Lung (tissue), 12 donors: ENCODE data around the gene ZNF536. TPM values are rescaled to one million over a fixed set of nuclear protein-coding genes. Genes with fewer than 3 reads are reported as not detected.
A peak's percentile ranks its signal among the peaks of the same experiment; 100 is the strongest.

ENCODE experiments used
- ATAC-seq: fragments of 200-7000 bp; cut with Tn5 transposase; one replicate; pipeline ENCODE4 v1.9.1; 2020; ENCODE audit warnings: moderate number of reproducible peaks; ENCODE audit not compliant: insufficient read depth, low FRiP score
- DNase-seq, 3 donors: peaks; one replicate each; pipeline ENCODE4 v3.0.0-alpha.2; 2013 to 2017
- H3K27ac ChIP-seq, 2 donors: one replicate each; pipeline ENCODE4 v1.5.1; 2013; ENCODE audit warnings: mild to moderate bottlenecking in 2 of 2, moderate library complexity in 2 of 2, control low read depth in 1 of 2, inconsistent platforms in 1 of 2, low read depth in 1 of 2, low read length in 1 of 2
- H3K27me3 ChIP-seq, 3 donors: one replicate each; pipeline ENCODE4 v1.5.1; 2013; ENCODE audit warnings: low read length in 2 of 3; ENCODE audit not compliant: control insufficient read depth in 3 of 3, insufficient read depth in 3 of 3
- H3K36me3 ChIP-seq, 4 donors: one replicate each; pipeline ENCODE4 v1.5.1; 2013; ENCODE audit warnings: low read length in 4 of 4, mild to moderate bottlenecking in 1 of 4, moderate library complexity in 1 of 4; ENCODE audit not compliant: control insufficient read depth in 4 of 4, insufficient read depth in 4 of 4
- H3K4me1 ChIP-seq, 5 donors: one replicate each; pipeline ENCODE4 v1.5.1; 2013; ENCODE audit warnings: low read length in 5 of 5, mild to moderate bottlenecking in 2 of 5, moderate library complexity in 1 of 5; ENCODE audit not compliant: control insufficient read depth in 5 of 5, insufficient read depth in 5 of 5
- H3K4me3 ChIP-seq: one replicate; pipeline ENCODE4 v1.5.1; 2013; ENCODE audit warnings: mild to moderate bottlenecking, control low read depth, moderate library complexity
- H3K9ac ChIP-seq, 2 donors: one replicate each; pipeline ENCODE4 v1.5.1; 2013; ENCODE audit warnings: low read length in 2 of 2, control low read depth in 1 of 2; ENCODE audit not compliant: insufficient read depth in 1 of 2
- H3K9me3 ChIP-seq, 4 donors: one replicate each; pipeline ENCODE4 v1.5.1; 2013; ENCODE audit warnings: low read length in 3 of 4, mild to moderate bottlenecking in 1 of 4, moderate library complexity in 1 of 4; ENCODE audit not compliant: control insufficient read depth in 4 of 4, insufficient read depth in 3 of 4
- CTCF ChIP-seq: IDR thresholded peaks from 2 replicates; pipeline ENCODE4 v1.5.1; 2012; ENCODE audit warnings: mild to moderate bottlenecking; ENCODE audit errors: control extremely low read depth, extremely low read depth
- WGBS, 2 donors: extraction: QIAGEN DNeasy Blood & Tissue Kit; methylation state at CpG; one replicate each; pipeline ENCODE4 v1.1.7; 2013; 5-methylcytosine and 5-hydroxymethylcytosine counted together
- polyA plus RNA-seq, 2 donors: library from polyadenylated mRNA; stranded (reverse); fragments of 200-250 nt; gene quantifications; one replicate each; pipeline ENCODE4 v1.2.1, GENCODE V29; 2013
- total RNA-seq, 2 donors: library from RNA; depleted of rRNA in 1 of 2; stranded (reverse); fragments of >200 nt in 1 of 2; gene quantifications; one replicate each; pipeline ENCODE4 v1.2.1, GENCODE V29; 2014 to 2021
- donor health status: control.
- donor health status: control.
- donor health status: Bipolar disorder and iron deficiency.
- donor health status: healthy.
- donor health status: DM: yes; HTN: yes; CAD: no.

ZNF536 gene
- total and polyA plus RNA-seq, 4 donors: 0.07 to 5.6 (median 0.21) TPM

- WGBS, 2 donors: 85% methylated on average over 7 of the region's 7 CpGs
- Histone ChIP-seq H3K4me1 (peaks cover 0 to 10% (median 2%) of the 10 kb centered on the region in 5 donors), H3K9ac (no peak overlapping the region), H3K27me3 (no peaks in the 10 kb centered on the region), H3K36me3 (no peaks in the 10 kb centered on the region), H3K27ac (no peak overlapping the region), H3K9me3 (no peaks in the 10 kb centered on the region), H3K4me3 (no peak overlapping the region)
- DNase-seq (no peak), ATAC-seq (no peak)
- no peak for TF ChIP-seq CTCF
Measured at GRCh38 chr19:30324982-30325381, 47.2 kb upstream of the ZNF536 start.

GRCh38 chr19:30325676-30326392 lies 46.4 kb upstream of the ZNF536 start:
- peak overlapping the region in 1 of 2 donors; percentile 8 for H3K9ac ChIP-seq
- ATAC-seq: no peak
- no peak for TF ChIP-seq CTCF

GRCh38 chr19:30326393-30326710 lies 45.8 kb upstream of the ZNF536 start:
- ATAC-seq (no peak), DNase-seq (no peak)
- Histone ChIP-seq H3K36me3 (no peaks in the 10 kb centered on the region), H3K9ac (peak overlapping the region in 1 of 2 donors; percentile 8), H3K27ac (no peak overlapping the region), H3K4me1 (peaks cover 0 to 10% (median 0%) of the 10 kb centered on the region in 5 donors), H3K27me3 (no peaks in the 10 kb centered on the region), H3K4me3 (no peak overlapping the region), H3K9me3 (no peaks in the 10 kb centered on the region)
- 74 to 81% methylated on average over 11 of the region's 11 CpGs for WGBS, 2 donors
- TF ChIP-seq CTCF: no peak

More at GRCh38 chr19:30325676-30326392, 46.4 kb upstream of the ZNF536 start:
- no peak overlapping the region for H3K4me3 ChIP-seq
- 67 to 76% methylated on average over 12 of the region's 12 CpGs for WGBS, 2 donors
- H3K27me3 ChIP-seq: no peaks in the 10 kb centered on the region
- no peak for DNase-seq
- no peak overlapping the region for H3K27ac ChIP-seq
- H3K9me3 ChIP-seq: no peaks in the 10 kb centered on the region
- H3K36me3 ChIP-seq: no peaks in the 10 kb centered on the region
- peaks cover 0 to 10% (median 1%) of the 10 kb centered on the region in 5 donors for H3K4me1 ChIP-seq
